Measurements from ENCODE around the gene PTPN23. TPM values are rescaled to one million over a fixed set of nuclear protein-coding genes. Genes with fewer than 3 reads are reported as not detected.
"Not testable (repeated sequence)": the region's sequence is repeated elsewhere in the genome, so short reads cannot be mapped to it uniquely, and the experiment has no call there.

PTPN23 gene
- polyA plus RNA-seq, 3 donors from 2014 or later, result 0.62 to 7.1 (median 0.68) TPM

GRCh38 chr3:47433796-47434195 is 53.0 kb downstream of the PTPN23 start:
- Mint-ChIP-seq H3K4me3 (no peak overlapping the region), H3K27ac (no peak overlapping the region), H3K27me3 (ENCODE audit: low read depth in 3 of 3) (peaks cover 0 to 3% (median 0%) of the 10 kb centered on the region in 3 donors), H3K4me1 (peaks cover 2 to 16% of the 10 kb centered on the region in 2 donors), H3K9me3 (no peaks in the 10 kb centered on the region), H3K36me3 (peaks cover 14 to 27% (median 18%) of the 10 kb centered on the region in 3 donors)
- no peak for DNase-seq

- Mint-ChIP-seq H3K4me3 (no peak overlapping the region), H3K27me3 (ENCODE audit: low read depth in 3 of 3) (peaks cover 0 to 1% (median 0%) of the 10 kb centered on the region in 3 donors), H3K4me1 (peaks cover under 1 to 9% of the 10 kb centered on the region in 2 donors), H3K27ac (no peak overlapping the region), H3K36me3 (peaks cover 18 to 24% (median 20%) of the 10 kb centered on the region in 3 donors), H3K9me3 (no peaks in the 10 kb centered on the region)
- no peak for DNase-seq
Measured at GRCh38 chr3:47434849-47435248, 54.0 kb downstream of the PTPN23 start.

- no peak overlapping the region for H3K4me3 Mint-ChIP-seq
- H3K4me1 Mint-ChIP-seq, result peaks cover 1 to 5% of the 10 kb centered on the region in 2 donors
- peaks cover 0 to 1% (median 1%) of the 10 kb centered on the region in 3 donors for H3K27me3 Mint-ChIP-seq (ENCODE audit: low read depth in 3 of 3)
- H3K27ac Mint-ChIP-seq, result no peak overlapping the region
- peaks cover 14 to 22% (median 16%) of the 10 kb centered on the region in 3 donors for H3K36me3 Mint-ChIP-seq
- DNase-seq, result no peak
- no peaks in the 10 kb centered on the region for H3K9me3 Mint-ChIP-seq
Measured at GRCh38 chr3:47436180-47436579, 55.4 kb downstream of the PTPN23 start.

- peaks cover 0 to 8% (median 6%) of the 10 kb centered on the region in 3 donors for H3K36me3 Mint-ChIP-seq
- peaks cover 8 to 19% of the 10 kb centered on the region in 2 donors for H3K4me1 Mint-ChIP-seq
- H3K9me3 Mint-ChIP-seq, result no peaks in the 10 kb centered on the region
- peaks cover 0 to 1% (median 0%) of the 10 kb centered on the region in 3 donors for H3K27me3 Mint-ChIP-seq (ENCODE audit: low read depth in 3 of 3)
- H3K27ac Mint-ChIP-seq, result no peak overlapping the region
- DNase-seq, result no peak
- H3K4me3 Mint-ChIP-seq, result no peak overlapping the region
Measured at GRCh38 chr3:47440131-47440530, 59.3 kb downstream of the PTPN23 start.

- Mint-ChIP-seq H3K27me3 (ENCODE audit: low read depth in 3 of 3) (peaks cover 0 to 1% (median 0%) of the 10 kb centered on the region in 3 donors), H3K27ac (peak overlapping the region in 3 of 6 donors; percentile 39 to 58 (median 45)), H3K4me3 (no peak overlapping the region), H3K9me3 (no peaks in the 10 kb centered on the region), H3K4me1 (peaks cover 9 to 19% of the 10 kb centered on the region in 2 donors), H3K36me3 (peaks cover 0 to 8% (median 6%) of the 10 kb centered on the region in 3 donors)
- no peak for DNase-seq
Measured at GRCh38 chr3:47441796-47442551, 61.2 kb downstream of the PTPN23 start.

- no peak for DNase-seq
- Mint-ChIP-seq H3K27ac (peak overlapping the region in 1 of 6 donors; percentile 20), H3K9me3 (no peaks in the 10 kb centered on the region), H3K4me1 (peaks cover 14 to 26% of the 10 kb centered on the region in 2 donors), H3K4me3 (no peak overlapping the region), H3K36me3 (peaks cover 0 to 15% (median 6%) of the 10 kb centered on the region in 3 donors), H3K27me3 (ENCODE audit: low read depth in 3 of 3) (peaks cover 0 to 1% (median 0%) of the 10 kb centered on the region in 3 donors)
Measured at GRCh38 chr3:47443611-47443995, 62.8 kb downstream of the PTPN23 start.

- H3K4me1 Mint-ChIP-seq, result peaks cover 14 to 30% of the 10 kb centered on the region in 2 donors
- no peak overlapping the region for H3K4me3 Mint-ChIP-seq
- H3K27ac Mint-ChIP-seq, result peak overlapping the region in 1 of 6 donors; percentile 20
- H3K9me3 Mint-ChIP-seq, result no peaks in the 10 kb centered on the region
- no peak for DNase-seq
- H3K36me3 Mint-ChIP-seq, result peaks cover 0 to 18% (median 3%) of the 10 kb centered on the region in 3 donors
- H3K27me3 Mint-ChIP-seq (ENCODE audit: low read depth in 3 of 3), result peaks cover 0 to 1% (median 0%) of the 10 kb centered on the region in 3 donors
Measured at GRCh38 chr3:47444103-47444502, 63.3 kb downstream of the PTPN23 start.

GRCh38 chr3:47452453-47453215 is 71.8 kb downstream of the PTPN23 start:
- no peak overlapping the region for H3K4me3 Mint-ChIP-seq
- no peaks in the 10 kb centered on the region for H3K9me3 Mint-ChIP-seq
- no peak for DNase-seq
- peaks cover 0 to 13% (median 4%) of the 10 kb centered on the region in 3 donors for H3K36me3 Mint-ChIP-seq
- peaks cover 0 to 2% (median 0%) of the 10 kb centered on the region in 3 donors for H3K27me3 Mint-ChIP-seq (ENCODE audit: low read depth in 3 of 3)
- H3K27ac Mint-ChIP-seq, result no peak overlapping the region
- H3K4me1 Mint-ChIP-seq, result peaks cover 18 to 39% of the 10 kb centered on the region in 2 donors

GRCh38 chr3:47455806-47456452 is 75.1 kb downstream of the PTPN23 start:
- Mint-ChIP-seq H3K36me3 (peaks cover 7 to 11% (median 7%) of the 10 kb centered on the region in 3 donors), H3K4me3 (no peak overlapping the region), H3K9me3 (peaks cover 4 to 10% (median 6%) of the 10 kb centered on the region in 6 donors), H3K27ac (peak overlapping the region in 2 of 6 donors; percentile 0 to 12), H3K27me3 (ENCODE audit: low read depth in 3 of 3) (no peaks in the 10 kb centered on the region), H3K4me1 (peaks cover 14 to 35% of the 10 kb centered on the region in 2 donors)
- no peak for DNase-seq

GRCh38 chr3:47456984-47457383 is 76.2 kb downstream of the PTPN23 start:
- no peak for DNase-seq
- Mint-ChIP-seq H3K9me3 (peaks cover 5 to 10% (median 6%) of the 10 kb centered on the region in 6 donors), H3K36me3 (peaks cover 8 to 9% (median 9%) of the 10 kb centered on the region in 3 donors), H3K4me3 (no peak overlapping the region), H3K27me3 (ENCODE audit: low read depth in 3 of 3) (no peaks in the 10 kb centered on the region), H3K4me1 (peaks cover 20 to 32% of the 10 kb centered on the region in 2 donors), H3K27ac (peak overlapping the region in 1 of 6 donors; percentile 34)

GRCh38 chr3:47459534-47460085 is 78.8 kb downstream of the PTPN23 start:
- DNase-seq; H3K4me3 Mint-ChIP-seq; H3K36me3 Mint-ChIP-seq; H3K27ac Mint-ChIP-seq; H3K27me3 Mint-ChIP-seq (ENCODE audit: low read depth in 3 of 3): not testable (repeated sequence)
- peaks cover 27 to 38% of the 10 kb centered on the region in 2 donors for H3K4me1 Mint-ChIP-seq
- H3K9me3 Mint-ChIP-seq, result peaks cover 5 to 10% (median 6%) of the 10 kb centered on the region in 6 donors
